GM12865 (cell line): ENCODE measurements around the gene PODN.

Source experiments
- DNase-seq: peaks from one replicate; pipeline ENCODE4 v3.0.0; 2010; ENCODE audit warnings: low read depth
- H3K4me3 ChIP-seq: 2 replicates; pipeline ENCODE4 v1.5.1; 2011; ENCODE audit warnings: mild to moderate bottlenecking, low read depth, low read length, control low read depth
- CTCF ChIP-seq: IDR thresholded peaks from 2 replicates; pipeline ENCODE4 v1.5.1; 2011; ENCODE audit warnings: low read length, control low read depth, low read depth, inconsistent platforms; ENCODE audit not compliant: insufficient read depth; ENCODE audit errors: missing control alignments

PODN gene, protein sequence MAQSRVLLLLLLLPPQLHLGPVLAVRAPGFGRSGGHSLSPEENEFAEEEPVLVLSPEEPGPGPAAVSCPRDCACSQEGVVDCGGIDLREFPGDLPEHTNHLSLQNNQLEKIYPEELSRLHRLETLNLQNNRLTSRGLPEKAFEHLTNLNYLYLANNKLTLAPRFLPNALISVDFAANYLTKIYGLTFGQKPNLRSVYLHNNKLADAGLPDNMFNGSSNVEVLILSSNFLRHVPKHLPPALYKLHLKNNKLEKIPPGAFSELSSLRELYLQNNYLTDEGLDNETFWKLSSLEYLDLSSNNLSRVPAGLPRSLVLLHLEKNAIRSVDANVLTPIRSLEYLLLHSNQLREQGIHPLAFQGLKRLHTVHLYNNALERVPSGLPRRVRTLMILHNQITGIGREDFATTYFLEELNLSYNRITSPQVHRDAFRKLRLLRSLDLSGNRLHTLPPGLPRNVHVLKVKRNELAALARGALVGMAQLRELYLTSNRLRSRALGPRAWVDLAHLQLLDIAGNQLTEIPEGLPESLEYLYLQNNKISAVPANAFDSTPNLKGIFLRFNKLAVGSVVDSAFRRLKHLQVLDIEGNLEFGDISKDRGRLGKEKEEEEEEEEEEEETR

GRCh38 chr1:53061859-53062707, at the start of gene PODN:
Gene PODN, plus strand, starts transcription at chr1:53062213. Its CDS starts 7,643 bp downstream, at chr1:53069856.
- no peak within 1 kb of the TSS for H3K4me3 ChIP-seq
- TF ChIP-seq CTCF, result no peak
- no peak for DNase-seq

DNA sequence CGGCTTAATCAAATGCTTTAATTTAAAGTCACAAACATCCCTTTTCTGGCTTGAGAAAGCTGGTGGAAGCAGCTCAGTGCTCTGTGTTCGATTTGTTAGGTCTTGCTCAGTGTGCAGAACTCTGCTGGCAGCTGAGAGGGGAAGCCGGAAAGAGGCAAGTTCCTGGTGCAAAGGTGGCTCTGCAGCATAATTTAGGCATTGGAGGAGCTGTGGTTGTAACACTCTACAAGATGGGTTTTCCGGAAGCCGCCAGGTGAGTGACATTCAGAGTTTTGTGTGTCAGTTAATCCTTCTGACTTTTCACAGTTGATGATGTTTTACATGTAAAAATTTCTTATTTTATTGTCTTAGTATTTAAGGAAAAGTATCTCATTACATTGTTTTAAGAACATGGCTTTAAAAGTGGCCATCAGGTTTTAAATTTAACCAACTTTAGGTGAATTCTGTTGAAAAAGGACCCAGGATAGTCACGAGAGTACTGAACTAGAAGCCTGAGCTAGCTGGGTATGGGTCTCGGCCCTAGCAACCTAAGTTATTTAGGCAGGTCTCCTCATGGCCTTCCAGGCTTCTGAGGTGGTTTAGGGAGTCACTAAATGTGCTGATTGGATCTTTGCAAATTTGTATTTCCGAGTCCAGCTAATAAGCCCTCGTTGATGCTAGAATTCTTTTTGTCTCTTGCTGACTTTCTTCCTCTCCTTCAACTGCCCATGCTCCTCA, 47.1 kb upstream of the PODN start:
- peak; percentile 95 for DNase-seq
- no peak for TF ChIP-seq CTCF

GRCh38 chr1:53015508-53015860, 46.5 kb upstream of the PODN start:
- no peak for DNase-seq
- peak overlapping the region; percentile 68 for H3K4me3 ChIP-seq
- no peak for TF ChIP-seq CTCF

More for the DNA sequence above, 47.1 kb upstream of the PODN start:
- peak overlapping the region; percentile 68 for H3K4me3 ChIP-seq

DNA sequence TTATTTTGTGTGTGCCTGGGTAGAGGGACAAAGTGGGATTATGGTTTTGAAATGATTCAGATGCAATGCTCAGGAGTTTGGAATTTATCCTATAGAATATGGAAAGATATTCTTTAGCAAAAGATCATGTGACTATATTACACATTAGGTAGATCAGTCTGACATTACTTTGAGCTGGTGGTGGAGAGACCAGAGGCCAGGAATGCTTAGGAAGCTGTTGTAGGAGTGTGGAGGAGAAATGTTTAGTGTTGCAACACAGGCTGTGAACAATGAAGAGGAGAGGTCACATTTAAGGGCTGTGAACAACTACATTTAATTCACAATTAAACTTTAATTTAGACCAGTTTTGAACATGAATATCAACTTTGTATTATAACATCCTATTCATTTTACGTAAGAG, 45.3 kb upstream of the PODN start:
- no peak overlapping the region for H3K4me3 ChIP-seq
- TF ChIP-seq CTCF, result no peak
- DNase-seq, result no peak

DNA sequence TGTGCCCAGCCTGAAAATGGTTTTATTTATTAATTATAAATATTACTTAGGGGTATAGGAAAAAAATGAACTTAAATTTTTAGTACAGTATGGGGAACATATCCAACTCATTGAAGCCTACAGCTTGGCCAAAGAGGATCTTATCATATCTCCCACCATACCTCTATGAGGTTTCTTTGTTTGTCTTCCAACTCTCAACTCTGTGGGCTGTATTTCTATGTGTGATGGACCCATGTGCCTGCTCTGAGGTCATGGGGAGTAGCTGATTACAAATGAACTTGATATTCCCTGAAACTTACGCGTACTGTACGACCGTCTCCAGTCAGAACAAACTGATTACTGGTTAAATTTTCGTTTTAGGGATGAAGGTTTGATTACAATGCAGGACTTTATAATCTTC, 41.4 kb upstream of the PODN start:
- no peak for DNase-seq
- H3K4me3 ChIP-seq, result no peak overlapping the region
- TF ChIP-seq CTCF, result no peak

DNA sequence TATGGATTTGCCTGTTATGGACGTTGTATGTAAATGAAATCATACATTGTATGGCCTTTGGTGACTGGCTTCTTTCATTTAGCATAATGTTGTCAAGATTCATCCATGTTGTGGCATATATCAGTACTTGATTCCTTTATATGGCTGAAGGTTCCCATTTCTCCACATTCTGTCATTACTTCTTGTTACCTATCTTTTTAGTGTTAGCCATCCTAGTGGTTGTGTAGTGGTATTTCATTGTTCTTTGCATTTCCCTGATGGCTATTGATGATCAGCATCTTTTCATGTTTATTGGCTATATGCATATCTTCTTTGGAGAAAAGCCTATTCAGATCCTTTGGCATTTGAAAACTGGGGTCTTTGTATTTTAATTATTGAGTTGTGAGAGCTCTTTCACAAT, 39.8 kb upstream of the PODN start:
- TF ChIP-seq CTCF, result no peak
- H3K4me3 ChIP-seq, result no peak overlapping the region
- no peak for DNase-seq
